KOPT-K1 (cell line): ENCODE data around the gene MRGPRD.

Experiments used
- H3K27ac ChIP-seq: fragments of 200-600 bp; sonication (generic); 2 replicates; pipeline ENCODE4 v1.5.1; 2016; ENCODE audit warnings: antibody characterized with exemption, mild to moderate bottlenecking, low read depth, low read length; ENCODE audit not compliant: poor library complexity, severe bottlenecking
- H3K36me3 ChIP-seq: fragments of 200-600 bp; sonication (generic); 2 replicates; pipeline ENCODE4 v1.5.1; 2017; ENCODE audit warnings: antibody characterized with exemption, mild to moderate bottlenecking, low read length, moderate library complexity; ENCODE audit not compliant: insufficient read depth
- H3K9me3 ChIP-seq: fragments of 200-600 bp; sonication (generic); 2 replicates; pipeline ENCODE4 v1.5.1; 2017; ENCODE audit warnings: antibody characterized with exemption, low read length, mild to moderate bottlenecking; ENCODE audit not compliant: insufficient read depth, poor library complexity, severe bottlenecking

MRGPRD gene

DNA sequence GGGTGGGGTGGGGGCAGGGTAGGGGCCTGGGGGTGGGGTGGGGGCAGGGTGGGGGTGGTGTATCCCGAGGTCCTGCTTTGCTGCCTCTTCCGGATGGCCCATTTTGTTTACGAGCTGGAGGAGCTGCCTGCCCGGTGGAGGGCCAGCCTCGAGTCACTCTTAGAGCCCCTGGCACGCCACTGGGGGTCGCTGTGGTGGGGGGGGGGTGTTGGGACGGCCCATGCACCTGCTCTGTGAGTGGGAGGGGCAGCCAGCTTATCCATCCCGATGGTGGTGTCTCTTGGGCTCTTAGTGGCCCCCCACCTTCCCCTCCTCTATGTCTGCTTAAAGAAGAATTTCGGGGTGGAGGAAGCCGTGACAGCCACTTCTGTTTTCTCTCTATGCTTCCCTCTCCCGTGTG is 24.6 kb downstream of the MRGPRD start:
- Histone ChIP-seq H3K27ac (no peak overlapping the region), H3K36me3 (no peaks in the 10 kb centered on the region), H3K9me3 (no peaks in the 10 kb centered on the region)

DNA sequence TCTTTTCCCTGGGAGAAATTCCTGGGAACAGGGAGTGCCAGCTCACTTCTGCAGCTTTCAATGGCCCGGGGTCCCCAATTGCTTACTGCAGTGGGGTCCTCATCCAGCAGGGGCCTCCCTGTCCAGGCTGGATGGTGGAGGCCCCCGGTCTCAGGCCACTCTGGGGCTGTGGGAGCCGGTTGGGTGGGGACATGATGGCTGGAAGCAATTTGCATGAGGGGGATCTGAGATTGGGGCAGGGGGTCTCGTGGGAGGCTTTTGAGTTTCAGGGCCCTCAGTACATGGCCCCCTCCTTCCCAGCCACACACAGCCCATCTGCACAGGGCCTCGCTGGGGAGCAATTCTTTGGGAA is 25.2 kb downstream of the MRGPRD start:
- Histone ChIP-seq H3K36me3 (no peaks in the 10 kb centered on the region), H3K9me3 (no peaks in the 10 kb centered on the region), H3K27ac (no peak overlapping the region)

DNA sequence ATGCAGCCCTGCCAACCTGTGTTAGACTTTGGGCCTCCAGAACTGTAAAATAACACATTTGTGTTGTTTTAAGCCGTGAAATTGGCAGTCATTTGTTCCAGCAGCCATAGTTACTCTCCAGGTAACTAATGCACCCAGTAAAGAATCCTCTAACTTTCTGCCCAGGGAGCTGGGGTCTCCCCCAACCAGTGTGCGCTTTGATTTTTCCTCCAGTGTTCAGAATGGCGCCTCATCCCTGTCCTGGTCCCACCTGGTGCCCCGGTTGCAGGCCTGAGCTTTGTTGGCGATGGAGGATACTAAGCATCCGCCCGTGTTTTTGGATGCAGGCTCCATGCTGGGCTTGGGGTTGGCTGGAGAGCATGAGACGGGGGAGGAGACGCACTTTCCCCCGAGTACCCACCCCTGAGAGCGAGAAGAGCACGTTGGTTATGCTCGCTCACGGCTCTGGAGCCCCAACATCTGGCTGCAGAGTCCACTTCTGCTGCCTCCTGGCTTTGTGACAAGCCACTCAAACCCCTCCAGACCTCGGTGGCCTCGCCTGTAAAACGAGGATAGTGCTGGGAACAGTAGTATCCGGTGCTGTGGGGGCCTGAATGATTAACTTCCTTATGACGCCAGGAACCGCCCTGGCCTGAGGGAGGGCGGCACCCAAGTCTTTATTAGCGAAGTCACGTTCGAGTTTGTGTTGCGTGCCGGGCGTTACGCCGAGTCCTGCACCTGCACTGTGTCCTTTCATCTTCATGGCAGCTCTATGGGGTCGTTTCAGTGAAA is 25.8 kb downstream of the MRGPRD start:
- Histone ChIP-seq H3K9me3 (no peaks in the 10 kb centered on the region), H3K27ac (no peak overlapping the region), H3K36me3 (no peaks in the 10 kb centered on the region)

DNA sequence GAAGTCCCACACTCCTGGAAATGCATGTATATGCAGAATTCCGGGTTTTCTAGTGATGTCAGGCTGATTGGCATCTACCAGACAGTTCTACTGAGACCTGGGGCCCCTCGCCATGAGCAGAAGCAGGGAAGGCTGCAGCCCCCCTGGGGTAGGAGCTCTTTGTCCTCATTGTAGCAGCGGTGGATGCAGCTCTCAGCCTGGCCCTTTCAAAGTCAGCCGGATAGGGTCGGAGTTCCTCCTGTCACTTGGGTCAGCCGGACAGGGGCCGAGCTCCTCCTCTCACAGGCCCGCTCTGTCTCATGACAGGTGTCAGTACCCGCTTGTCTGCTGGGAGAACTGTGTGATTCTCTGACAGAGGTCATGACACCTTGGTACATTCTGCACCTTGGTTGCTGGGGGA is 30.0 kb downstream of the MRGPRD start:
- Histone ChIP-seq H3K9me3 (no peaks in the 10 kb centered on the region), H3K36me3 (no peaks in the 10 kb centered on the region), H3K27ac (no peak overlapping the region)

DNA sequence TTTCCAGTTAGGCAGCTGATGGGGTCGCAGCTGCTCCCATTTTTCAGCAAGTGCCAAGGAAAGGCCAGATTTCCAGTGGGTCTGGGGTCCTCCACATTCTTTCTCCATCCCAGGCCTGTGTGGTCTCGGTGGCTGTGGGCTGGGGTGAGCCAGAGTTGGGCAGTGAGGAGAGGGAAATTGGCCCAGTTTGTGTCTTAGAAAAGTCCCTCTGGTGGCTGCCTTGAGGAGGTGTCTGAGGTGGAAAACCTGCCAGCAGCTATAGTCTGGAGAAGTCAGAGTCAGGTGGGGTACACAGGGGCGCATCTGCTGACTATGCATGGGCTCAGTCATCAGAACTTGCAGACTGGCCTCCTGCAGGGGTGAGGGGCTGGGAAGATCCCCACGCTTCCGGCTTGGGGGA is 30.5 kb downstream of the MRGPRD start:
- Histone ChIP-seq H3K9me3 (no peaks in the 10 kb centered on the region), H3K27ac (no peak overlapping the region), H3K36me3 (no peaks in the 10 kb centered on the region)

DNA sequence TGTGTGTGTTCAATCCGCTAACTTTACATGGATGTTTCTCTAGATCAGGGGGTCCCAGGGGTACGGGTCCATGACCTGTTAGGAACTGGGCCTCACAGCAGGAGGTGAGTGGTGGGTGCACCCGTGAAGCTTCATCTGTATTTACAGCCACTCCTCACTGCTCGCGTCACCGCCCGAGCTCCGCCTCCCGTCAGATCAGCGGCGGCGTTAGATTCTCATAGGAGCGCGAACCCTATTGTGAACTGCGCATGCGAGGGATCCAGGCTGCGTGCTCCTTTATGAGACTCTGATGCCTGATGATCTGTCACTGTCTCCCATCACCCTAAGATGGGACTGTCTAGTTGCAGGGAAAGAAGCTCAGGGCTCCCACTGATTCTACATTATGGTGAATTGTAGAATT is 31.9 kb downstream of the MRGPRD start:
- no peaks in the 10 kb centered on the region for H3K9me3 ChIP-seq
- no peak overlapping the region for H3K27ac ChIP-seq
- H3K36me3 ChIP-seq, result no peaks in the 10 kb centered on the region

DNA sequence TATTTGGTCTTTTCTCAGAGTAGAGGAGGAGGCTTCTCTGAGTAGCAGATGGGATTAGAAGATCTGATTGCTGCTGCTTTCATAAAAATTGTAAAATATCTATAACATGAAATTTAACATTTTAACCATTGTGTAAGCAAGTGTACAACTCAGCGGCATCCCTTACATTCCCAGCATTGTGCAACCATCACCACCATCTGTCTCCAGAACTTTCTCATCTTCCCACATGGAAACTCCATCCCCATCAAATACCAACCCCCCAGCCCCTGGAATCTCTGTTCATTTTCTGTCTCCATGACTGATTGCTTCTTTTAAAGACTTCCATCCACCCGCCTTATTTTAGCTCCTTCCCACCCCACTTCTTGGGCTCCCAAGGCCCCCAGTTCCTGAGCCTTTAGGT is 32.3 kb downstream of the MRGPRD start:
- Histone ChIP-seq H3K36me3 (no peaks in the 10 kb centered on the region), H3K9me3 (no peaks in the 10 kb centered on the region), H3K27ac (no peak overlapping the region)

DNA sequence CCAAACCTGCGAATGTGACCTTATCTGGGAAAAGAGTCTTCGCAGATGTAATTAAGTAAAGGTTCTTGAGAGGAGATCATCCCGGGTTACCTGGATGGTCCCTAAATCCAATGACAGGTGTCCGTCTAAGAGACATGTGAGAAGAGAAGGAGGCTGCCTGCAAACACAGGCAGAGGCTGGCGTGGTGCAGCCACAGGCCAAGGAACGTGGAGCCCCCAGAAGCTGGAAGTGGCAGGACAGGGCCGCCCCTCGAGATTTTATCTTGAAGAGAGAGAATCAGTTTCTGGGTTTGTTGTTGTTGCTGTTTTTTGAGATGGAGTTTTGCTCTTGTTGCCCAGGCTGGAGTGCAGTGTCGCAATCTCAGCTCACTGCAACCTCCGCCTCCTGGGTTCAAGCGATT is 33.6 kb downstream of the MRGPRD start:
- Histone ChIP-seq H3K27ac (no peak overlapping the region), H3K36me3 (no peaks in the 10 kb centered on the region), H3K9me3 (no peaks in the 10 kb centered on the region)

DNA sequence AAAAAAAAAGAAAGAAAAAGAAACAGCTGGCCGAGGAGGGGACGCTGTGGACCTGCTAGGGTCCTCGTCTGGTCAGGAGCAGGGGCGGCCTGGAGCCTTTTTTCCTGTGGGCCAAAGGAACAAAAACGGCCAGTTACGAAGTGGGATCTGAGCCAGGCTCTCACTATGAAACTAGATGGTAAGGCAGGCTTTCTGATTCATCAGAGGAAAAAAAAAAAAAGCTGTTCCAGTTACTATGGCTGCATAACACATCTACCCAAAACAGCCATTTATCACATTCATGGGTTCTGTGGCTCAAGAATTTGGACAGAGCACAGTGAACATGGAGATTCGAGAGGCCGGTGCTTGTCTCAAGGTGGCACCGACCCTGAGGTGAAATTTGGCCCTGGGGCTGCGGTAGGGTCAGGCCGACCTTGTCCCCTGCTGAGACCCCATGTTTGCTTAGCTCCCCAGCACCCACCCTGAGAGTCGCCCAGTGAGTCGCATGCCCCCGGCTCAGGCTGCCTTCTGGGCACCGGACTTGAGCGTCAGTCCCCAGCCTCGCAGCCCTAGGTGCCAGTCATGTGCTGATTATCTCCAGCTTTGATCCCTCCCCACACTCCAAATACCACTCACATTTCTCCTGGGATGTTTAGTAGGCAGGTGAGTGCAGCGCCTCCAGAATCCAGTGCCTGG is 34.2 kb downstream of the MRGPRD start:
- Histone ChIP-seq H3K27ac (no peak overlapping the region), H3K9me3 (no peaks in the 10 kb centered on the region), H3K36me3 (peaks cover under 1% of the 10 kb centered on the region; the same call in 1 of the 2 replicates)

DNA sequence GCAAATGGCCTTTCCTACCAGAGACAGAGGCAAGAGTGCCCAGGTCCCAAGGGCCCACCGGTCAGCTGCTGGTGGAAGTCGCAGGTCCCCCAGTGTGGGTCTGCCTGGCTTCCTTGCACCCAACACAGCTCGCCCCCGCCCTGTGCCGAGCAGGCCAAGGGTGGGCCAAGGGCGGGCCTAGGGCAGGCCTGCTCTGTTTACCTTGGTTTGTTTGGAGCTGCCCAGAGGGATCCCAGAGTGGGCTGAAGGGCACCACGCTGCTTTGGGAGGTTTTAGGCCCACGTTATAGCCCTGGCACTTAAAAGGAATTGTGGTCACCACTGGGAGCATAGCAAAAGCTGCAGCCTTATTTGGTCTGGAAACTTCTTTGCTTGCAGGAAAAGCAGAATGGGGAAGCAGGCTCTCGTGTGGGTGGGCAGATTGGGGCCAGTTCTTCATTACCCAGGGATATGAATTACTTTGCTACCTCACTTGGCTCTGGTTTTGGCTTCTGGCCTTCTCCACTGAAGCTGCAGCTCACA is 38.0 kb downstream of the MRGPRD start:
- Histone ChIP-seq H3K9me3 (no peaks in the 10 kb centered on the region), H3K36me3 (peaks cover 36% of the 10 kb centered on the region), H3K27ac (no peak overlapping the region)

DNA sequence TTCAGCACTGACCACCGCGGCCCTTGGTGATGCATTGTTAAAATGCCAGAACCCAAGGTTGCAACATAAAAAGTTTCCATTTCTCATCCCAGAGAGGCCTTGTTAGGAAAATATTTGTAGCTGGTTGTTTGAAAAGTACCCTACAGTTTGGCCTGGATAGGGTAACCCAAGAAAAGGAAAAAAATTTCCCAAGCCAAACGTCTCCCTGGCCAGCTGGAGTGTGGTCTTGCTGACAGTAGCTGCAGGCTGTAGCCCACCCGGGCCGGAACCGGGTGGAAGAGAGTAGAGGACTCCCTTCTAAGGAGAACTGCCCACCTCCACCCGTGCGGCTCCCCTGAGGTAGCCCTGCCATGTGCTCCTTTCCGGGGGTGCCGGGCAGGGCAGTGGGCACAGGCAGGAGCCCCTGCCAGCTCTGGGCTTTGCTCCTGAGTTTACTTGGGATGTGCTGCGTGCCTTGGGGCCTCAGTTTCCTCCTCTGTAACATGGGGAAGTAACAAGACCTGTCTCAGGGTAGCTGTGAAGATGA is 38.6 kb downstream of the MRGPRD start:
- H3K36me3 ChIP-seq, result peaks cover 42% of the 10 kb centered on the region
- H3K27ac ChIP-seq, result no peak overlapping the region
- no peaks in the 10 kb centered on the region for H3K9me3 ChIP-seq

DNA sequence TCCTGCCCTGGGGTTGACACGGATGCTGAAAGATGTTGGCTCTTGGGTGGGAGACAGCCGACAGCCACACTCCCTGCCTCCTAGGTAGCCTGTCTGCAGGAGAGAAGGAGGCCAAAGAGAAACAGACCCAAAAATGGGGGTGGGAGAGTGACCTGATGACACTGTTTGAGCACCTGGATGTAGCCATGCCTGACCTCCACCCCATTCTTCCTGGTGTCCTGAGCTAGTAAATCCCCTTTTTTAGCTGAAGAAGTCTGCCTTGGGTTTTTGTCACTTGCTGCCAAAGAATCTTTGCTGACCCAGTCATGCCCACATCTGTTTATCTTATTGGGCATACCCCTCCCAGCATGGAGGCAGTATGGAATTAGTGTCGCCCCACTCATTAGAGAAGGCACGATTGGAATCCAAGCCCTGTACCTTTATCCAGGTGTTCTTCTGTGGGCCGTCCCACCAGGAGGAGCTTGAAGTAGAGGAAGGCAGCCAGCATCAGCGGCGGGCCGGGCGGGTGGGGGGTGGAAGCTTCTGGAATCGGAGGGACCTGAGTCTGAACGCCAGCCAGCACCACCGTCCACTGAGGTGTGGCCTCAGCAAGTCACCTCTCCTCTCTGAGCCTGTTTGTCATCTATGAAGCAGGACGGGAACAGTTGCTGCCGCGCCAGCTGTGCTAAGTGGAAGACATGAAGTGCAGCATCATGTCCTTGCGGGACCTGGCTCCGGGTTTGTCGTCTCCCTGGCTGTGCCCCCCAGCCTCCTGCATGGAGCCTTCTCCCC is 39.3 kb downstream of the MRGPRD start:
- Histone ChIP-seq H3K36me3 (peaks cover 49% of the 10 kb centered on the region), H3K9me3 (no peaks in the 10 kb centered on the region), H3K27ac (no peak overlapping the region)

DNA sequence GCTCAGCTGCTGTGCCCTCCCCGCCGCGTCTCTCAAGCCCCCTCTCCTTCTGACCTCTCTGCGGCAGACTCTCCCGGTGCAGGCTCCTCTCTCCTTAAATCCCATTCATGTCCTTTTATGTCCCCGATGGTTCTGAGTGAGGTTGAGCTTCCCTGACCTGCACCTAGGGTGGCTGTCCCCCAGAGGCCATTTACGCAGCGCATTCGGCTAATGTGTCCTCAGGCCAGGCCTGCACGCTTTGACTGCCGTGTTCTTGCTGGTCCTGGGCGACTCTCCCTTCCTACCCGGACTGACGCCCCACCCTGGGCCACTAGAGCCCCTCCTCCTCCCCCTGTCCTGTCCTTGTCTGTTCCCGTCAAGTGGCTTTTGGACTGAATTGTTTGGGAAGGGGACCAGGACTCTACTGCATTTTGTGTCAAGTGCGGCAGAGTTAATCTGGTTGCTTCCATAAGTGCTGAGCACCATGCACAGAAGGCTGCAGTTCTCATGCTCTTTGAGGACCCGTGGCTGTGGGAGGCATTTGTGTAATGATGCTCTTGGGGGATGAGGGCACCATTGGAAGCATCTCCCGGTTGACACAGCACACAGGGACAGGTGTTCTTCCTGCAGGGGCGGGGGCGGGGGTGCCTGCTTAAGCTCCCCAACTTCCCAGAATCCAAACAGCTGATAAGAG is 40.0 kb downstream of the MRGPRD start:
- H3K36me3 ChIP-seq, result peaks cover 56% of the 10 kb centered on the region
- H3K27ac ChIP-seq, result no peak overlapping the region
- no peaks in the 10 kb centered on the region for H3K9me3 ChIP-seq

DNA sequence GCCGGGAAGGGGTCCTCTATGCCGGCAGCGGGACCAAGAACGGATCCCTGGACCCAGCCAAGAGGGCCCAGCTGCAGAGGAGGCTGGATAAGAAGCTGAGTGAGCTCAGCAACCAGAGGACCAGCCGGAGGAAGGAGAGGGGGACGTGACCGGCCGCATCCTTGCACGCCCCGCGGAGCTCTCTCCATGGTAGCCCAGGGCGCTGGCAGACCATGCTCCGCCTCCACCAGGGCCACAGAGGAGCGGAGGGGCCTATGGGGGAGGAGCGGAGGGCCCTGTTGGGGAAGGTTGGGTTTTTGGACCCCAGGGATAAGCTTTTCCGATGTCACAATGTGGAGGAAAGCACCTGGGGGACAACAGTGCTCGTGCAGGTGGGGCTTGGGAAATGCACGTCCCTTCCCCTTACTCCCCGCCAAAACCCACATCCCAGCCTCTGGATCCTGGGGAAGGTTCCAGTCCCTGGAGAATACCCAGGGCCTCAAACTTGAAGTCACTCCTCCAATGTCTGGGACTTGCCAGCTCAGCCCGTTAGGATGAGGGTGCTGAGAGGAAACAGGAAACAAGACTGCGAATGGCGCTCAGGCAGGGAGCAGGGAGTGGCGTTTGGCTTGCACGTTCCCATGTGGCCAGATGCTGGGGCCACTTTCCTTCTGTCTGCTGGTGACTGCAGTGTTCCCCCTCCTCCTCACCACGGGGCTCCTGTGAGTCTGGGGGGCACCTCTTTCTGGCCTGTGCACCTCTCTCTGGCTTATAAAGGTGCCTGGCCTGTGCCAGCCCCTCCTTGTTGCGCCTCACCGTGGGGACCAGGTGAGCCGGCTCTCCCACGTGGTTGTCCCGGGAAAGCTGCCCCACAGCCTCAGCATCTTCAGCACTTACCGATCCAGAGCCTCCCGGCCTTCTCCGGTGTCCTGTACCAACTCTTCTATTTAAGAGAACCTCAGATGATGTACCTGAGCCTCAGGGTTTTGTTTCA is 40.9 kb downstream of the MRGPRD start:
- Histone ChIP-seq H3K36me3 (peaks cover 65% of the 10 kb centered on the region), H3K27ac (no peak overlapping the region), H3K9me3 (no peaks in the 10 kb centered on the region)
